OCI-LY3 (cell line): Measurements from ENCODE around the gene GRIK2.

Source experiments
- H2AFZ ChIP-seq: fragments of 200-600, 300-600 bp; shearing (Covaris generic); 2 replicates; pipeline ENCODE4 v1.6.0; 2014; ENCODE audit warnings: antibody characterized with exemption, low read depth, low read length
- H3K27ac ChIP-seq: fragments of 200-600, 300-600 bp; sonication (generic); 2 replicates; pipeline ENCODE4 v1.5.1; 2014; ENCODE audit warnings: mild to moderate bottlenecking, low read length, moderate library complexity, mixed read lengths
- H3K27me3 ChIP-seq: fragments of 200-600, 300-600 bp; sonication (generic); 2 replicates; pipeline ENCODE4 v1.6.1; 2014; ENCODE audit warnings: low read depth, low read length, mixed read lengths
- H3K36me3 ChIP-seq: fragments of 200-600, 300-600 bp; sonication (generic); replicated peaks from 2 replicates; pipeline ENCODE3; 2014; ENCODE audit warnings: low read depth, low read length, mixed read lengths
- H3K4me1 ChIP-seq: fragments of 300-600, 200-600 bp; sonication (generic); 2 replicates; pipeline ENCODE4 v1.6.1; 2014; ENCODE audit warnings: low read length, mixed read lengths
- H3K4me2 ChIP-seq: fragments of 200-600, 300-600 bp; sonication (generic); 2 replicates; pipeline ENCODE4 v1.6.1; 2014; ENCODE audit warnings: low read length, mixed read lengths
- H3K4me3 ChIP-seq: fragments of 300-600, 200-600 bp; sonication (generic); 2 replicates; pipeline ENCODE4 v1.5.1; 2014; ENCODE audit warnings: antibody characterized with exemption, mild to moderate bottlenecking, low read length, moderate library complexity
- H3K79me2 ChIP-seq: fragments of 300-600, 200-600 bp; shearing (Covaris generic); 2 replicates; pipeline ENCODE4 v1.6.1; 2014; ENCODE audit warnings: mild to moderate bottlenecking, low read length, mixed read lengths
- H3K9ac ChIP-seq: fragments of 300-600, 200-600 bp; shearing (Covaris generic); 2 replicates; pipeline ENCODE4 v1.6.0; 2014; ENCODE audit warnings: mild to moderate bottlenecking, low read length, moderate library complexity
- H3K9me3 ChIP-seq: fragments of 200-600, 300-600 bp; shearing (Covaris generic); 2 replicates; pipeline ENCODE4 v1.6.1; 2014; ENCODE audit warnings: low read length, mixed read lengths; ENCODE audit not compliant: insufficient read depth
- H4K20me1 ChIP-seq: fragments of 200-600, 300-600 bp; sonication (generic); 2 replicates; pipeline ENCODE4 v1.6.1; 2016; ENCODE audit warnings: low read length, mixed read lengths; ENCODE audit not compliant: insufficient read depth
- CTCF ChIP-seq: fragments of 200-600, 300-600 bp; sonication (generic); IDR thresholded peaks from 2 replicates; pipeline ENCODE4 v1.5.1; 2014; ENCODE audit warnings: antibody characterized with exemption, low read length, low read depth
- EZH2phosphoT487 ChIP-seq: fragments of 200-600 bp; shearing (Covaris generic); IDR thresholded peaks from 2 replicates; pipeline ENCODE4 v1.6.1; 2018; ENCODE audit warnings: antibody characterized with exemption, mixed run types, low read depth

The GRIK2 gene

GRCh38 chr6:101956961-101957360, 563.5 kb downstream of the GRIK2 start:
- no peaks in the 10 kb centered on the region for H3K9me3 ChIP-seq
- no peak overlapping the region for H2AFZ ChIP-seq
- H3K9ac ChIP-seq = no peak overlapping the region
- no peaks in the 10 kb centered on the region for H3K79me2 ChIP-seq
- H3K4me2 ChIP-seq = no peak overlapping the region
- TF ChIP-seq EZH2phosphoT487 = no peak
- TF ChIP-seq CTCF = no peak
- no peak overlapping the region for H3K27ac ChIP-seq
- no peaks in the 10 kb centered on the region for H3K36me3 ChIP-seq
- no peaks in the 10 kb centered on the region for H3K4me1 ChIP-seq
- H4K20me1 ChIP-seq = no peaks in the 10 kb centered on the region
- no peaks in the 10 kb centered on the region for H3K27me3 ChIP-seq
- H3K4me3 ChIP-seq = no peak overlapping the region

- H3K4me1 ChIP-seq = no peaks in the 10 kb centered on the region
- H4K20me1 ChIP-seq = no peaks in the 10 kb centered on the region
- no peaks in the 10 kb centered on the region for H3K36me3 ChIP-seq
- H3K27me3 ChIP-seq = no peaks in the 10 kb centered on the region
- H3K4me3 ChIP-seq = no peak overlapping the region
- H3K4me2 ChIP-seq = no peak overlapping the region
- H3K27ac ChIP-seq = no peak overlapping the region
- no peak overlapping the region for H3K9ac ChIP-seq
- H2AFZ ChIP-seq = no peak overlapping the region
- H3K9me3 ChIP-seq = no peaks in the 10 kb centered on the region
- no peaks in the 10 kb centered on the region for H3K79me2 ChIP-seq
- TF ChIP-seq CTCF (no peak), EZH2phosphoT487 (no peak)
These were observed 567.8 kb downstream of the GRIK2 start for GRCh38 chr6:101961357-101961756.

GRCh38 chr6:101980924-101981323, 587.4 kb downstream of the GRIK2 start:
- Histone ChIP-seq H3K4me1 (peaks cover 10% of the 10 kb centered on the region), H3K27me3 (no peaks in the 10 kb centered on the region), H3K27ac (no peak overlapping the region), H3K79me2 (no peaks in the 10 kb centered on the region), H3K36me3 (peaks cover 7% of the 10 kb centered on the region), H4K20me1 (no peaks in the 10 kb centered on the region), H3K9me3 (no peaks in the 10 kb centered on the region), H3K4me2 (no peak overlapping the region), H3K9ac (no peak overlapping the region), H2AFZ (no peak overlapping the region), H3K4me3 (no peak overlapping the region)
- TF ChIP-seq EZH2phosphoT487 = no peak
- no peak for TF ChIP-seq CTCF

GRCh38 chr6:101986476-101986875, 593.0 kb downstream of the GRIK2 start:
- peak overlapping the region; percentile 44; the same call in 1 of the 2 replicates for H3K9ac ChIP-seq
- 0 out of 2 replicates have a peak overlapping the region, but pooled peaks have one; percentile 18 for H3K4me3 ChIP-seq
- H3K4me1 ChIP-seq = peaks cover 30% of the 10 kb centered on the region
- H3K79me2 ChIP-seq = no peaks in the 10 kb centered on the region
- TF ChIP-seq CTCF (no peak), EZH2phosphoT487 (0 out of 2 replicates have a peak, but pooled peaks have one; percentile 42)
- no peaks in the 10 kb centered on the region for H4K20me1 ChIP-seq
- peak overlapping the region; percentile 26 for H3K4me2 ChIP-seq
- no peaks in the 10 kb centered on the region for H3K27me3 ChIP-seq
- H3K9me3 ChIP-seq = no peaks in the 10 kb centered on the region
- no peak overlapping the region for H2AFZ ChIP-seq
- peaks cover 7% of the 10 kb centered on the region for H3K36me3 ChIP-seq
- peak overlapping the region; percentile 94 for H3K27ac ChIP-seq
